Karpas-422 (cell line): ENCODE measurements around the gene TOPBP1. TPM values are rescaled to one million over a fixed set of nuclear protein-coding genes. Genes with fewer than 3 reads are reported as not detected.

Experiments
- DNase-seq: peaks from one replicate; pipeline ENCODE4 v3.0.0-alpha.2; 2015
- H2AFZ ChIP-seq: fragments of 200-600 bp; sonication (generic); 2 replicates; pipeline ENCODE4 v1.6.1; 2014; ENCODE audit warnings: antibody characterized with exemption, low read length, mixed read lengths
- H3K27ac ChIP-seq: fragments of 200-600 bp; sonication (generic); 2 replicates; pipeline ENCODE4 v1.5.1; 2014; ENCODE audit warnings: mild to moderate bottlenecking, low read length, moderate library complexity
- H3K27me3 ChIP-seq: fragments of 200-600 bp; sonication (generic); 2 replicates; pipeline ENCODE4 v1.6.1; 2014; ENCODE audit warnings: low read length, mixed read lengths
- H3K36me3 ChIP-seq: fragments of 200-600 bp; sonication (generic); 2 replicates; pipeline ENCODE4 v1.6.1; 2014; ENCODE audit warnings: low read length, mixed read lengths; ENCODE audit not compliant: insufficient read depth
- H3K4me1 ChIP-seq: fragments of 200-600 bp; sonication (generic); 2 replicates; pipeline ENCODE4 v1.6.1; 2014; ENCODE audit warnings: mild to moderate bottlenecking, low read length, mixed read lengths
- H3K4me2 ChIP-seq: fragments of 200-600 bp; sonication (generic); 2 replicates; pipeline ENCODE4 v1.6.1; 2014; ENCODE audit warnings: low read length, low read depth, mild to moderate bottlenecking; ENCODE audit not compliant: poor library complexity, severe bottlenecking
- H3K4me3 ChIP-seq: fragments of 200-600 bp; sonication (generic); 2 replicates; pipeline ENCODE4 v1.5.1; 2014; ENCODE audit warnings: mild to moderate bottlenecking, antibody characterized with exemption, low read length, mixed read lengths
- H3K79me2 ChIP-seq: fragments of 200-600 bp; sonication (generic); 2 replicates; pipeline ENCODE4 v1.6.1; 2014; ENCODE audit warnings: mild to moderate bottlenecking, low read length, mixed read lengths
- H3K9ac ChIP-seq: fragments of 200-600 bp; sonication (generic); 2 replicates; pipeline ENCODE4 v1.6.0; 2014; ENCODE audit warnings: low read length
- H3K9me2 ChIP-seq: fragments of 200-600 bp; sonication (generic), shearing (Covaris generic); replicated peaks from 2 replicates; pipeline ENCODE4 v1.6.0; 2014; ENCODE audit warnings: mild to moderate bottlenecking, low read length, moderate library complexity; ENCODE audit not compliant: insufficient read depth
- H3K9me3 ChIP-seq: fragments of 300-700, 200-600 bp; sonication (generic); 2 replicates; pipeline ENCODE4 v1.6.1; 2014; ENCODE audit warnings: low read length, mixed read lengths
- H4K20me1 ChIP-seq: fragments of 200-600 bp; sonication (generic); 2 replicates; pipeline ENCODE4 v1.6.1; 2014; ENCODE audit warnings: mild to moderate bottlenecking, antibody characterized with exemption, low read length, low read depth; ENCODE audit not compliant: insufficient read depth
- total RNA-seq: library from RNA; depleted of rRNA; stranded (reverse); fragments of >200 nt; shearing (Covaris generic); gene quantifications from 2 replicates; pipeline ENCODE4 v1.2.3, GENCODE V29; 2014; ENCODE audit warnings: low replicate concordance; rRNA removed

Gene TOPBP1
- 93.9 and 170 TPM in 2 replicates for total RNA-seq

GRCh38 chr3:133661454-133662277 is at the start of gene TOPBP1:
Gene TOPBP1, minus strand, starts transcription at chr3:133661941. Its CDS starts 814 bp downstream, at chr3:133661127.
- no peaks in the 10 kb centered on the region for H4K20me1 ChIP-seq
- peak within 1 kb of the TSS; percentile 41; the same call in 1 of the 2 replicates for H2AFZ ChIP-seq
- H3K9me2 ChIP-seq = no peaks in the 10 kb centered on the region
- peak; percentile 95 for DNase-seq
- no peaks in the 10 kb centered on the region for H3K9me3 ChIP-seq
- peak within 1 kb of the TSS; percentile 98 for H3K4me3 ChIP-seq
- H3K4me1 ChIP-seq = peaks cover 35% of the 10 kb centered on the region
- H3K27ac ChIP-seq = peak within 1 kb of the TSS; percentile 79
- peaks cover 56% of the 10 kb centered on the region for H3K79me2 ChIP-seq
- peak within 1 kb of the TSS; percentile 85 for H3K4me2 ChIP-seq
- H3K36me3 ChIP-seq = peaks cover 29% of the 10 kb centered on the region
- H3K27me3 ChIP-seq = no peaks in the 10 kb centered on the region
- peak within 1 kb of the TSS; percentile 98 for H3K9ac ChIP-seq

GRCh38 chr3:133711013-133711412 is 49.3 kb upstream of the TOPBP1 start:
- Histone ChIP-seq H3K9me3 (no peaks in the 10 kb centered on the region), H3K4me1 (no peaks in the 10 kb centered on the region), H3K9ac (no peak overlapping the region), H3K9me2 (no peaks in the 10 kb centered on the region), H3K36me3 (no peaks in the 10 kb centered on the region), H3K27ac (no peak overlapping the region), H4K20me1 (no peaks in the 10 kb centered on the region), H3K79me2 (no peaks in the 10 kb centered on the region), H2AFZ (no peak overlapping the region), H3K27me3 (no peaks in the 10 kb centered on the region), H3K4me3 (no peak overlapping the region), H3K4me2 (no peak overlapping the region)
- DNase-seq = no peak

DNA sequence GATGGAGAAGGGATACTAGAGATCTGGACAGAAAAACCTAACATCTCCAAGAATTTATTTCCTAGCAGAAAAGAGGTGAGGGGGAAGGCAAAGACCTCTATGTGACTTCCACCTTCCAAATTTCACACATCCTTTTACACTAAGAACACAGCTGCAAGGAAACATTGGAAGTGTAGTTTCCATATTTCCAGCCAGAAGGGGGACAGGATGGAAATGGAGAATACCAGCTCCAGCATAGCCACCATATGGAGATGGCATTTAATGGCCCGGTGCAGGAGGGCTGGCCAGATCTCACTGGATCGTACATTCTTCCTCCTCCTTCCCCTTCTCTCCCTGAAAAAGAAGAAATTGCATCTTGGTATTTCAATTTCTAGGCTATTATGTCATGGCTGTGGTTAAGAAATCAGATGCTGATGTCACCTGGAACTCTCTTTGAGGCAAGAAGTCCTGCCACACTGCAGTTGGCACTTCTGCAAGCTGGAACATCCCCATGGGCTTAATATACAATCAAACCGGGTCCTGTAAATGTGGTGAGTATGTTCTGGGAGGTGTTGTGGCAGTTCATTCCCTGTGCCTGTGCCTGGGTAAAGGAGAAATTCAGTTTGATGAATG is 47.5 kb upstream of the TOPBP1 start:
- Histone ChIP-seq H3K27ac (no peak overlapping the region), H3K27me3 (no peaks in the 10 kb centered on the region), H3K9me2 (no peaks in the 10 kb centered on the region), H3K4me3 (no peak overlapping the region), H3K9ac (no peak overlapping the region), H3K79me2 (no peaks in the 10 kb centered on the region), H4K20me1 (no peaks in the 10 kb centered on the region), H3K4me2 (no peak overlapping the region), H3K4me1 (no peaks in the 10 kb centered on the region), H3K36me3 (no peaks in the 10 kb centered on the region), H3K9me3 (no peaks in the 10 kb centered on the region), H2AFZ (no peak overlapping the region)
- no peak for DNase-seq

- no peaks in the 10 kb centered on the region for H3K79me2 ChIP-seq
- H3K9me3 ChIP-seq = no peaks in the 10 kb centered on the region
- H3K4me3 ChIP-seq = no peak overlapping the region
- H3K36me3 ChIP-seq = no peaks in the 10 kb centered on the region
- H3K4me2 ChIP-seq = no peak overlapping the region
- no peaks in the 10 kb centered on the region for H3K27me3 ChIP-seq
- no peak overlapping the region for H3K9ac ChIP-seq
- H4K20me1 ChIP-seq = no peaks in the 10 kb centered on the region
- H2AFZ ChIP-seq = no peak overlapping the region
- H3K27ac ChIP-seq = no peak overlapping the region
- DNase-seq = no peak
- H3K4me1 ChIP-seq = no peaks in the 10 kb centered on the region
- no peaks in the 10 kb centered on the region for H3K9me2 ChIP-seq
Measured at GRCh38 chr3:133706033-133706432, 44.3 kb upstream of the TOPBP1 start.

DNA sequence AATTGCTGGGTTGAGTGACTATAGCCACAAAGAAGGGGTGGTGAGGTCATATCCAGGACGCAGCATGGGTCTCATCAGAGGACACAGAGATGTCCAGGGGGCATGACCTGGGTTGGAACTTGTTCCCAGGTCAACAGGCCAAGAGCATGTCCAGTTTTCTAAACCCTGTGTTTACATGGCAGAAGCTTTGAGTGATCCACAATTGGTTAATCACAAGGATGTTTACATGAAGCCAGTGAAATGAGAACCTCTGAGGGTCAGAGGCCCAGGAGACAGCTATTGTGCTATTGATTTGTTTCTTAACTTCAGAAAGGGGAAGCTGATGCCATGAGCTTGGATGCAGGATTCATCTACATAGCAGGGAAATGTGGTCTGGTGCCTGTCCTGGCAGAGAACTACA is 42.2 kb upstream of the TOPBP1 start:
- H3K4me2 ChIP-seq = no peak overlapping the region
- no peak overlapping the region for H3K9ac ChIP-seq
- H3K27me3 ChIP-seq = no peaks in the 10 kb centered on the region
- H3K79me2 ChIP-seq = no peaks in the 10 kb centered on the region
- H3K9me2 ChIP-seq = no peaks in the 10 kb centered on the region
- H3K36me3 ChIP-seq = no peaks in the 10 kb centered on the region
- no peaks in the 10 kb centered on the region for H3K9me3 ChIP-seq
- no peak overlapping the region for H3K4me3 ChIP-seq
- H3K4me1 ChIP-seq = no peaks in the 10 kb centered on the region
- H4K20me1 ChIP-seq = no peaks in the 10 kb centered on the region
- H2AFZ ChIP-seq = no peak overlapping the region
- no peak overlapping the region for H3K27ac ChIP-seq
- DNase-seq = no peak

GRCh38 chr3:133701435-133702358 is 40.0 kb upstream of the TOPBP1 start:
- Histone ChIP-seq H3K4me3 (no peak overlapping the region), H3K79me2 (no peaks in the 10 kb centered on the region), H3K36me3 (no peaks in the 10 kb centered on the region; the same call in 1 of the 2 replicates), H3K9ac (no peak overlapping the region), H3K4me1 (no peaks in the 10 kb centered on the region), H3K27me3 (no peaks in the 10 kb centered on the region), H2AFZ (no peak overlapping the region), H4K20me1 (no peaks in the 10 kb centered on the region), H3K9me3 (no peaks in the 10 kb centered on the region), H3K27ac (no peak overlapping the region), H3K4me2 (no peak overlapping the region), H3K9me2 (no peaks in the 10 kb centered on the region)
- no peak for DNase-seq

DNA sequence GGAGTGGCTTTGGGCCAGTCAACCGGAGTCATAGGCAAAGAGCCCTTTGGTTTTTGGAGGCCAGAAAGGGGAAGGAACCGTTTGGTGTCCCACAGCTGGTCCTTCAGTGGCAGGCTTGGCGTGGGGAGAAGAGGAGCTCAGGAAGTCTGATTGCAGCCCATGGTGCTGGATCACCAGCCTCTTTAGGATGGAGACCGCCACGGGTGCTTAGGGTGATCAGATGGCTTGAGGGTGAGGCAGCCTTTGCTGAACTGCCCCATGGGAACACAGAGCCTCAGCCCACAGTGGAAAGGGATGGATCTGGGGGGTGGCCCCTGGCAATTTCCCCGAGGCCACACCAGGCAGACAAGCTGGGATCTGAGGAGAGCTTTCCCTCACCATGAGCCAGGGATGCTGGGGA is 38.6 kb upstream of the TOPBP1 start:
- no peak for DNase-seq
- Histone ChIP-seq H3K27ac (no peak overlapping the region), H3K4me2 (no peak overlapping the region), H4K20me1 (no peaks in the 10 kb centered on the region), H3K36me3 (no peaks in the 10 kb centered on the region; the same call in 1 of the 2 replicates), H3K79me2 (no peaks in the 10 kb centered on the region), H3K9ac (no peak overlapping the region), H3K9me2 (no peaks in the 10 kb centered on the region), H2AFZ (no peak overlapping the region), H3K9me3 (no peaks in the 10 kb centered on the region), H3K27me3 (no peaks in the 10 kb centered on the region), H3K4me1 (no peaks in the 10 kb centered on the region), H3K4me3 (no peak overlapping the region)

DNA sequence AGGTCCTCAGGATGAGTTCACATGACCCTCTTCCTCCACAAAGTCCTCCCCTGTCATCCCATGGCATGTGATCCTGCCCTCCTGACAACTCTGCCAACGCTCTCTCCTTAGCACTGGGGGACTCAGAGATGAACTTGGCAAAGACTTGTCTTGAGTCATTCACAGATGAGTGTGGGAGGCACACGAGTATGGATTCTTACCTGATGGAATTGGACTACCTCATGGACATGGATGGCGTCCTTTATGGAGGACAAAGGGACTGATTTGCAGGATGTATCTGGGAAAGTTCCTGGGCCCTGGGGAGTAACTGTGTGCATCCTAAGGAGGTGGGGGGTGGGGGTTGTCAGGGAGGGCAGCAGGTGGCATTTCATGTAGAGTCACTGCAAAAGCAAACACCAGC is 38.2 kb upstream of the TOPBP1 start:
- Histone ChIP-seq H3K79me2 (no peaks in the 10 kb centered on the region), H4K20me1 (no peaks in the 10 kb centered on the region), H3K27me3 (no peaks in the 10 kb centered on the region), H3K9ac (no peak overlapping the region), H3K36me3 (no peaks in the 10 kb centered on the region; the same call in 1 of the 2 replicates), H3K4me2 (no peak overlapping the region), H2AFZ (no peak overlapping the region), H3K4me3 (no peak overlapping the region), H3K27ac (no peak overlapping the region), H3K9me3 (no peaks in the 10 kb centered on the region), H3K4me1 (no peaks in the 10 kb centered on the region), H3K9me2 (no peaks in the 10 kb centered on the region)
- DNase-seq = no peak
